DMS153 treated with DMSO at 0.1 percent for 48 hours (cell line): ENCODE measurements around the gene PSORS1C2.

Experiments used
- DNase-seq: peaks from one replicate; lab custom pipeline; 2025; ENCODE audit not compliant: unreplicated experiment; lab: John Stamatoyannopoulos, UW

The PSORS1C2 gene

GRCh38 chr6:31114970-31115849, 23.7 kb downstream of the PSORS1C2 start:
- DNase-seq = no peak

DNA sequence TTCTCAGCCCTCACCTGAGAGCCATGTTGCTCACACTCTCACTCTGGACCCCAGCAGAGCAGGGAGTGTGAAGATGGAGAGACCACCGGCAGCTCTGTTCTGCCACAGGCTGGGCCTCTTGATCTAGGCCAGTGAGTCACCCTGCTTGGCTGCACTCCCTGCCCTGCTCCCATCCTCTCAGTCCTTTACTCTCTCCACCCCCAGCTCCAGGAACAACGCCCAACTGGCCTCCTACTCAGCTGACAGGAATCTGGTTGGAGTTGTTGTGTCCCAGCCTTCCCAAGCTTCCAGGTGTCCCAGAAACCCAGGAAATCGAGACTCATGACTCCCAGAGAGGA, 24.4 kb downstream of the PSORS1C2 start, which contains the start of gene PSORS1C1:
Gene PSORS1C1 (plus strand): TSS at position 260 of the 338 bp plus-strand sequence. CDS start 14,833 bp downstream, outside the sequence.
- DNase-seq = no peak

DNA sequence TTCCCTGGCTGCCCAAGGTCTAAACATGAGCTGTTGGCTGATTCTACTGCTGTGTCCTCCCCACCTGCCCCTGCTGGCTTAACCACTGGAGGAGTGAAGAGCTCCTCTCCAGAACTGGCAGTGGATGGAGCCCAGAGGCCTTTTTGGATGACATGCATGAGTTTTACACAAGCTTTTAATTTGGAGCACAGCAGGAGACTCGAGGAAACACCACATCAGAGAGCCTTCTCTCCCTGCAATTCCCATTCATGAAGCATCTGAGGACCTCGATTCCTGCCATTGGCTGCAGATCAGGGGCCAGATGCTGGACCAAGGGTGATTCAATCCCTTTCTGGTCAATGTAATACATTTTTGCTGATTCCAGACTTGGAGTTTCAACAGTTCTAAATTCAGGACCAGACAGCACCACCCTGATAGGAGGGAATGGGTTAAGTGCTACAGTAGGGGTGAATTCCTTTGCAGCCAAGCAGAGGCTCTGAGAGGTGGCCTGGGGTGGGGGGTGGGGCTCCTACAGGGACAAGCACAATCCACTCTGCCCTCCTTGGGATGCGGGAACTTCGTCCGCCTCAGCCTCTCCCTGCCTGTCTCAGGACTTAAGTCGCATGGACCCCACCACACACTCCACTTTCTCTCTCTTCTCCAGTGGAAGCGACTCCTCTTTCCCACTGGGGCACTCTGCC, 24.9 kb downstream of the PSORS1C2 start:
- DNase-seq = no peak

DNA sequence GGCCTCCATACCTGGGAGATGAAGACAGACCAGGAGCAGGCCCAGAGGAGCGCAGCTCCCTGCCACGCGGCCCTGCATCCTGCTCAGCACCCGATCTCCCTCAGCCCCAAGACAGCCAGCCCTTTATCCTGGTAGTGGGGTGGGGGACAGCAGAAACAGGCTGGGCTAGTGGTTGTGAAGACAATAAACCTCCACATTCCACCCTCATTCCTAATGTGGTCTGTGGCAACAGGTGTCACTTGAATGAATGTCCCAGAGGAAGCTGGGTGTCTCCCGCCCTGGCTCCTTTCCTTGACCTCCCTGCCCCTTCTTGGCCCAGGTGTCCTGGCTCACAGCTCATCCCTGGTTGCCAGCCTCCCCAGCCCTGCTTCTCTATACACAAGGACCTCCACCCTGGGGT, 26.4 kb downstream of the PSORS1C2 start, which contains the start of gene C6orf15:
Gene C6orf15 (minus strand): TSS at position 98 of the 400 bp plus-strand sequence. CDS start 20 bp downstream, at position 78.
- DNase-seq = no peak

DNA sequence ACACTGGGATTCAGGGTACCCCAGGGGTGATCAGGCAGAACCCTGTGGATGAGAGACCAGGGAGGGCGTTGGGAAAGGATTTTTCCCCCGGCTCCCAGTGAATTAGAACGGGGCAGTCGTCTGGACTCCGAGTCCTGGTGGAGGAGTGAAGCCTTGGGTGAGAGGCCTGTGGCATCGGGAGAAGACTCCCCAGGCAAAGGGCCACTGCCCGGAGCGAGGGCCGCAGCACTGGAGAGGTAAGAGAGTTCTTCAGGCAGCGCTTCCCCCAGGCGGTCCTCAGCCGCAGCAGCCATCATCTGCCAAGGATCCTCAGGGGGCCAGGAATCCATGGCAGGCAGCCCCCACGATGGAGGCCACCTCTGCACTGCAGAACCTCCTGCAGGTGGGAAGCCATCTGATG, 27.2 kb downstream of the PSORS1C2 start:
- no peak for DNase-seq

DNA sequence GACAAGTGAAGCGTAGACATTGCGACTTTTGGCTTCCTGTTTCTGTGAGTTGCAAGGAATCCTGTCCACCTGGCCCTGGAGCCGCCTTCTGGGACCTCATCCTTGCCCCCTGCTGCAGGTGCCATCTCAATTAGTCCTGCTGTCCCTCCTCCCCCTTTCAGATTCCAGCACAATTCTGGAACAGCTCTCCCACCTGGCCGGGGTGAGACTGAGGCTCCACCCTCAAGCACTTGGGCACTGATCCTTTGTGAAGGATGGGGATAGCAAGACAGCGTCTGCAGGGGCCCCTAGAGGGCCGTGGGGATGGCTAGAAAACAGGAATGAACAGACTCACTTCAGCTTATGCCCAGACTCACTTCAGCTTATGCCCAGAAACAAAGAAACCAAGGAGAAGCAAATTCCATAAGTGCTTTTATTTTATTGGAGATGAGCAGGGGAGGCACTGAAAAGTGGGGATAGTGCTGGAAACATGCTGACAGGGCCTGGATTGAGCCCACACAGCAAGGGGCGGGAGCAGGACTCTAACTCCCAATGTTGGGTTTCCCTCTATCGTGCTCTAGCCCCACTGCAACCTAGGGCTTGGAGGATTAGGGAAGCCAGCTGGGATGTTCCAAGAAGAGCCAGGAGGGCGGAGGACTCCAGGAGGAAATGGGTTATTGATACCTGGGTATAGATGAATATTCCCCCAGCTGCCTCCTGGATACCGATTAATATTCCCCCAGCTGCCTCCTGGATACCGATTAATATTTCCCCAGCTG, 27.9 kb downstream of the PSORS1C2 start:
- DNase-seq = no peak

GRCh38 chr6:31107052-31107451, 31.8 kb downstream of the PSORS1C2 start:
- DNase-seq = no peak

DNA sequence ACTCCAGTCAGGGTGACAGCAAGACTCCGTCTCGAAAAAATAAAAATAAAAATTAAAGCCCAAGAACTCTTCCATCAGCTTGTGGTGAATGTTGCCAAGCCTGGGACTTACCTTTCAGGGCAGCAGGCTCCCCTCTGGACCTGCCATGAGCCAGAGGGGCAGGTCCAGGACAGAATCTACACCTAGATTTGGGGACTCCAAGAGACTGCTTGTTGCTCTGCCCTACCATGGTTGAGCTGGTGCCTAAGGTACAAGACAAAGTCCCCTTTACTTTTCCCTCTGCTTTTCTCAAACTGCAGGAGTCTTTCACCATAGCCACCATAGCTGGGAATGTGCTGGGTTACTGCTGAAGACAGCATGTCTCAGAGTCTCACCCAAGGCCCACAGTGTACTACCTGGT, 35.7 kb downstream of the PSORS1C2 start:
- no peak for DNase-seq

- no peak for DNase-seq
Observed at GRCh38 chr6:31098449-31098938, 40.4 kb downstream of the PSORS1C2 start.

DNA sequence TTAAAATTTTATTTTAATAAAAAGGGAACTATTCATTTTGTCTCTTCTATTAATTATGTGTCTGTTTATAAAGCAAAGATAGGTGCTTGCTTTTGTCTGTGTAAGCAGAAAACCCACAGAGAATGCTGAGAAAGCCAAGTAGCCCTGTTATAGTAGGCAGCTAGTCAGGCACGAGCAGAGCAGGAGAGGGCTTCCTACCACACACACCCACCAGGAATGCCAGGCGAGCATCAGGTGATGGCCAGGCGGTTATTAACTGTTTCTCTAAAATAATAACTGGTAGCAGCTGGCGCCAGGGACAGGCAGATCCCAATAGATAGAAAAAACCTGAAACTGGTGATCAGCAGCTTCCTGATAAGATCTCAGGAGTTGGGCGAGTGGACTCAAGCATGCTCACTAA, 42.2 kb downstream of the PSORS1C2 start:
- DNase-seq = no peak

GRCh38 chr6:31096215-31096614, 42.7 kb downstream of the PSORS1C2 start:
- no peak for DNase-seq

GRCh38 chr6:31094389-31094881, 44.4 kb downstream of the PSORS1C2 start:
- DNase-seq = peak; percentile 39

- DNase-seq = no peak
Observed at GRCh38 chr6:31092769-31093505, 45.9 kb downstream of the PSORS1C2 start.

GRCh38 chr6:31092238-31092637, 46.6 kb downstream of the PSORS1C2 start:
- no peak for DNase-seq

- DNase-seq = no peak
Observed at GRCh38 chr6:31091680-31092079, 47.2 kb downstream of the PSORS1C2 start.

- no peak for DNase-seq
Observed at GRCh38 chr6:31090973-31091364, 47.9 kb downstream of the PSORS1C2 start.

DNA sequence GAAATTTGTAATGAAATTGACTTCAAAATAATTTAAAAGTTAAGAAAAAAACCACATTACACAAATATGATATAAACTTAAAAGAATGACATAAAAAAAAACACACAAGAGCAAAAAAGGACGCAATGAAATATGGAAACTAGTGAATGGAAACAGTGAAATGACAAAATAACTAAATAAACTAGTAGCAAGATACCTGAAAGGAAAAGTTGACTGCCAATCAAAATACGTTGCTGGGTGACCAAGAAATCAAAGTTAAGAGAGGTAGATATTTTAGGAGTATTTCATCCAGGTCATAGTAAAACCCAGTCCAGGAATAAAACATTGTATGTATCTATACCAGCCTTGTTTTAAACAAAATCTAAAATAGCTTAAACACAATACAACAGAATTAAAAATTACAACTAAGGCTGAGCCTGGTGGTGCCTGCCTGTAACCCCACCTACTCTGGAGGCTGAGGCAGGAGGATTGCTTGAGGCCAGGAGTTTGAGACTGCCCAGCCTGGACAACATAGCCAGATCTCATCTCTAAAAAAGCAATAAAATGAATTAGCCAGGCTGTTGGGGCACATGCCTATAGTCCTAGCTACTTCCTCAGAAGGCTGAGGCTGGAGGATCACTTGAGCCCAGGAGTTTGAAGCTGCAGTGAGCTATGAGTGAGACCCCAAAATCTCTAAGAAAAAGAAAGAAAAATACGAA, 48.4 kb downstream of the PSORS1C2 start:
- DNase-seq = no peak
